A673 (cell line): ENCODE results near the gene C1orf115. TPM values are rescaled to one million over a fixed set of nuclear protein-coding genes. Genes with fewer than 3 reads are reported as not detected.

ENCODE experiments used
- BruUV-seq: library from RNA; stranded (reverse); fragments of 400-500 nt; replicated peaks from 2 replicates; lab custom pipeline; 2021; lab: Mats Ljungman, UMichigan
- CTCF ChIA-PET: fragments of 300-600 bp; sonication (Branson Sonifier 250); formaldehyde crosslinking; loops from one replicate; lab custom pipeline; 2022; ENCODE audit warnings: antibody characterized with exemption; lab: Charles Lee
- POLR2A ChIA-PET: fragments of 300-600 bp; sonication (Branson Sonifier 250); formaldehyde crosslinking; loops from one replicate; lab custom pipeline; 2022; ENCODE audit warnings: antibody characterized with exemption; ENCODE audit not compliant: low non-redundant PET; lab: Charles Lee
- DNase-seq: peaks from one replicate; pipeline ENCODE4 v3.0.0-alpha.2; 2015; ENCODE audit warnings: low spot score
- H3K27ac ChIP-seq: fragments of 200-600 bp; sonication (generic); 2 replicates; pipeline ENCODE4 v1.5.1; 2016; ENCODE audit warnings: mixed run types, low read depth, mild to moderate bottlenecking, mixed read lengths, antibody characterized with exemption, low read length; ENCODE audit not compliant: poor library complexity, severe bottlenecking
- H3K27me3 ChIP-seq: fragments of 200-600 bp; sonication (generic); replicated peaks from 2 replicates; pipeline ENCODE4 v1.6.1; 2017; ENCODE audit warnings: mixed run types, low read depth, mild to moderate bottlenecking, mixed read lengths, antibody characterized with exemption, low read length; ENCODE audit not compliant: insufficient read depth, poor library complexity
- H3K36me3 ChIP-seq: fragments of 200-600 bp; sonication (generic); 2 replicates; pipeline ENCODE4 v1.6.1; 2016; ENCODE audit warnings: mixed run types, mild to moderate bottlenecking, mixed read lengths, antibody characterized with exemption, low read length; ENCODE audit not compliant: insufficient read depth, poor library complexity, severe bottlenecking
- H3K4me1 ChIP-seq: fragments of 200-600 bp; sonication (generic); 2 replicates; pipeline ENCODE4 v1.6.1; 2017; ENCODE audit warnings: mixed run types, mild to moderate bottlenecking, mixed read lengths, antibody characterized with exemption, low read length; ENCODE audit not compliant: insufficient read depth, poor library complexity, severe bottlenecking
- H3K4me3 ChIP-seq: fragments of 200-600 bp; sonication (generic); 2 replicates; pipeline ENCODE4 v1.5.1; 2016; ENCODE audit warnings: low read depth, mixed run types, mild to moderate bottlenecking, mixed read lengths, low read length; ENCODE audit not compliant: poor library complexity, severe bottlenecking
- H3K9me3 ChIP-seq: fragments of 200-600 bp; sonication (generic); 2 replicates; pipeline ENCODE4 v1.6.1; 2016; ENCODE audit warnings: mixed run types, low read depth, mild to moderate bottlenecking, mixed read lengths, antibody characterized with exemption, low read length; ENCODE audit not compliant: poor library complexity, severe bottlenecking
- EZH2 ChIP-seq: fragments of 200-600 bp; sonication (generic); IDR thresholded peaks from 2 replicates; pipeline ENCODE4 v1.6.1; 2017; ENCODE audit warnings: borderline replicate concordance, low read depth, mild to moderate bottlenecking, mixed read lengths, antibody characterized with exemption, low read length; ENCODE audit not compliant: poor library complexity, severe bottlenecking
- intact Hi-C: fragments of 100-400 bp; cut with micrococcal nuclease; formaldehyde crosslinking; loops from one replicate; pipeline ENCODE4 v1.10.0; 2022; ENCODE audit not compliant: unreplicated experiment
- total RNA-seq: library from RNA; stranded (reverse); gene quantifications from 2 replicates; pipeline ENCODE4 v1.2.3, GENCODE V29; 2021
- TF ChIP-seq, protein P1 (sequence below): fragments of 300-800, 200-600 bp; sonication (generic); conservative IDR thresholded peaks from 2 replicates; pipeline ENCODE4 v1.5.1; 2017; ENCODE audit warnings: low read depth, mild to moderate bottlenecking, antibody characterized with exemption, low read length, moderate library complexity, mixed read lengths

Gene C1orf115
- total RNA-seq, 1 experiment from 2014 or later = 0.11 TPM

DNA sequence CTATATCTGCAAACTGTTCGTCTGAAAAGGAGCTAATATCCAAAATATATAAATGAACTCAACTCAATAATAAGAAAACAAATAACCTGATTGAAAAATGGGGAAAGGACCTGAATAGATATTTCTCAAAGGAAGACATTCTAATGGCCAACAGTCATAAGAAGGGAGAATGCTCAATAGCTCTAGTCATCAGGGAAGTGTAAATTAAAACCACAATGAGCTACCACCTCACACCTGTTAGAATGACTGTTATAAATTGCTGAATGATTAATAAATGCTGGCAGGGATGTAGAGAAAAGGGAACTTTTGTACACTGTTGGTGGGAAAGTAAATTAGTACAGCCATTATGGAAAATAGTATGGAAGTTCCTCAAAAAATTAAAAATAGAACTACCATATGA, 21.2 kb upstream of the C1orf115 start:
- intact Hi-C loops = no loop called here
- TF ChIP-seq EZH2 = no peak
- TF ChIP-seq, protein P1, sequence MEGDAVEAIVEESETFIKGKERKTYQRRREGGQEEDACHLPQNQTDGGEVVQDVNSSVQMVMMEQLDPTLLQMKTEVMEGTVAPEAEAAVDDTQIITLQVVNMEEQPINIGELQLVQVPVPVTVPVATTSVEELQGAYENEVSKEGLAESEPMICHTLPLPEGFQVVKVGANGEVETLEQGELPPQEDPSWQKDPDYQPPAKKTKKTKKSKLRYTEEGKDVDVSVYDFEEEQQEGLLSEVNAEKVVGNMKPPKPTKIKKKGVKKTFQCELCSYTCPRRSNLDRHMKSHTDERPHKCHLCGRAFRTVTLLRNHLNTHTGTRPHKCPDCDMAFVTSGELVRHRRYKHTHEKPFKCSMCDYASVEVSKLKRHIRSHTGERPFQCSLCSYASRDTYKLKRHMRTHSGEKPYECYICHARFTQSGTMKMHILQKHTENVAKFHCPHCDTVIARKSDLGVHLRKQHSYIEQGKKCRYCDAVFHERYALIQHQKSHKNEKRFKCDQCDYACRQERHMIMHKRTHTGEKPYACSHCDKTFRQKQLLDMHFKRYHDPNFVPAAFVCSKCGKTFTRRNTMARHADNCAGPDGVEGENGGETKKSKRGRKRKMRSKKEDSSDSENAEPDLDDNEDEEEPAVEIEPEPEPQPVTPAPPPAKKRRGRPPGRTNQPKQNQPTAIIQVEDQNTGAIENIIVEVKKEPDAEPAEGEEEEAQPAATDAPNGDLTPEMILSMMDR = no peak
- H3K27me3 ChIP-seq = peaks cover 8% of the 10 kb centered on the region
- H3K9me3 ChIP-seq = no peaks in the 10 kb centered on the region
- DNase-seq = no peak
- no peak overlapping the region for H3K4me3 ChIP-seq
- H3K36me3 ChIP-seq = no peaks in the 10 kb centered on the region
- no TSS peak for BruUV-seq
- H3K27ac ChIP-seq = no peak overlapping the region
- ChIA-PET POLR2A (interaction anchor here (0.7 kb wide), 1 partner anchor 368 kb away, joined by 3 read pairs; no protein-coding TSS in a partner anchor), CTCF (no interaction called here)
- no peaks in the 10 kb centered on the region for H3K4me1 ChIP-seq

DNA sequence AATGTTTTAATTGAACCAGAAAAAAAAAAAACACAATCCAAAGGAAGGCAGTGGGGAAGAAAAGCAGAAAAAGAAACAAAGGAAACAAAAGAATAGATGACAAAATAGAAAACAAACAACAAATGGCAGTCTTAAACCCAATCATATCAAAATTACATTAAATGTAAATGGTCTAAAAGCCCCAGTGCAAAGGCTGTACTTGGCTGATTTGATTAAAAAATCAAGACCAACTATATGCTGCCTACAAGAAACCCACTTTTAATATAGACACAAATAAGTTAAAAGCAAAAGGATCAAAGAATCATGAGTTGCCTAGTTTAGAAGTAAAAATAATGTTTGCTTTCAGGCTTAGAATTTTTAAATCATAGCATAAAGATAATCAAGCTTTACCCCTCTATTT, 19.8 kb upstream of the C1orf115 start:
- Histone ChIP-seq H3K4me1 (no peaks in the 10 kb centered on the region), H3K9me3 (no peaks in the 10 kb centered on the region), H3K27ac (no peak overlapping the region), H3K27me3 (peaks cover 11% of the 10 kb centered on the region), H3K36me3 (no peaks in the 10 kb centered on the region), H3K4me3 (no peak overlapping the region)
- POLR2A ChIA-PET = no interaction called here
- intact Hi-C loops = no loop called here
- CTCF ChIA-PET = no interaction called here
- DNase-seq = no peak
- TF ChIP-seq, protein P1 = no peak
- TF ChIP-seq EZH2 = no peak
- no TSS peak for BruUV-seq

DNA sequence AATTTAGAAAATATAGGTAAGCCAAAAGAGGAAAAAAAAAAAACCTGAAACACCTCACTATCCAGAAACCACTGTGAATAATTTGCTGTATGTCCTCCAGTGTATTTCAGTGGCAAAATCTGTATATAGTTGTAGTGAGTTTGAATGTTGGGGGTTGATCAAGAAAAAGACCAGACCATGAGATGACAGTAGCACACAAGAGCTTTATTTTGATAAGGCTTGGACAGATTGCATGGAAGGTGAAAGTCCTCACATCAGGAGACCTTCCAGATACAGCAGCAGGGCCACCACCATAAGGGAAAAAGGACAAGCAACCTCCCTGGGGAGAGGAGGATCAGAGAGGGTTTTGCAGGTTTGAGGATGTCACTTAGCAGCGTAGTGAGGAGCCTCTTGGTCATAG, 16.2 kb upstream of the C1orf115 start:
- CTCF ChIA-PET = interaction anchor here (0.7 kb wide), 1 partner anchor 58 kb away, joined by 3 read pairs; no protein-coding TSS in a partner anchor
- peaks cover 11% of the 10 kb centered on the region for H3K27me3 ChIP-seq
- TF ChIP-seq, protein P1 = no peak
- no peak for TF ChIP-seq EZH2
- H3K4me1 ChIP-seq = no peaks in the 10 kb centered on the region
- no TSS peak for BruUV-seq
- no peak overlapping the region for H3K27ac ChIP-seq
- intact Hi-C loops = no loop called here
- no peak for DNase-seq
- no peaks in the 10 kb centered on the region for H3K9me3 ChIP-seq
- POLR2A ChIA-PET = no interaction called here
- no peaks in the 10 kb centered on the region for H3K36me3 ChIP-seq
- no peak overlapping the region for H3K4me3 ChIP-seq
